ENCODE results near the gene PLBD2.

PLBD2 gene

DNA sequence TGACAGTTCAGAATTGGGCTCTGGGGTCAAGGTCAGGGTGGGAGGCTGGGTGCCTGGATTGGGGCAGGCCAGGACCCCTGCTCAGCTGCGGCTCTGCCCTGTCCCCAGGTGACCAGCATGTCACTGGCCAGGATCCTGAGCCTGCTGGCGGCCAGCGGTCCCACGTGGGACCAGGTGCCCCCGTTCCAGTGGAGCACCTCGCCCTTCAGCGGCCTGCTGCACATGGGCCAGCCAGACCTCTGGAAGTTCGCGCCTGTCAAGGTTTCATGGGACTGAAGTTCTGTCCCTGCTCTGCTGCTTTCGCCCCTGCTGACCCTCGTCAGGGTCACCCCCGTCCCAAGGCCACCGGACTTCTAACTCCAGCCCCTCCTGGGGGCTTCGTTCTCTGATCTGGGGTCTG lies 30.0 kb downstream of the PLBD2 start:
- H3K4me3 ChIP-seq (ENCODE audit: low read depth, low read length): no peak overlapping the region
- ChIA-PET POLR2A (no interaction called here), CTCF (no interaction called here)
- no peak for DNase-seq (ENCODE audit: low read depth, low spot score)
- TF ChIP-seq, protein P1, sequence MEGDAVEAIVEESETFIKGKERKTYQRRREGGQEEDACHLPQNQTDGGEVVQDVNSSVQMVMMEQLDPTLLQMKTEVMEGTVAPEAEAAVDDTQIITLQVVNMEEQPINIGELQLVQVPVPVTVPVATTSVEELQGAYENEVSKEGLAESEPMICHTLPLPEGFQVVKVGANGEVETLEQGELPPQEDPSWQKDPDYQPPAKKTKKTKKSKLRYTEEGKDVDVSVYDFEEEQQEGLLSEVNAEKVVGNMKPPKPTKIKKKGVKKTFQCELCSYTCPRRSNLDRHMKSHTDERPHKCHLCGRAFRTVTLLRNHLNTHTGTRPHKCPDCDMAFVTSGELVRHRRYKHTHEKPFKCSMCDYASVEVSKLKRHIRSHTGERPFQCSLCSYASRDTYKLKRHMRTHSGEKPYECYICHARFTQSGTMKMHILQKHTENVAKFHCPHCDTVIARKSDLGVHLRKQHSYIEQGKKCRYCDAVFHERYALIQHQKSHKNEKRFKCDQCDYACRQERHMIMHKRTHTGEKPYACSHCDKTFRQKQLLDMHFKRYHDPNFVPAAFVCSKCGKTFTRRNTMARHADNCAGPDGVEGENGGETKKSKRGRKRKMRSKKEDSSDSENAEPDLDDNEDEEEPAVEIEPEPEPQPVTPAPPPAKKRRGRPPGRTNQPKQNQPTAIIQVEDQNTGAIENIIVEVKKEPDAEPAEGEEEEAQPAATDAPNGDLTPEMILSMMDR (IDR thresholded peaks at IDR 0.05; ENCODE audit: insufficient read depth, low read length, missing control alignments): no peak

DNA sequence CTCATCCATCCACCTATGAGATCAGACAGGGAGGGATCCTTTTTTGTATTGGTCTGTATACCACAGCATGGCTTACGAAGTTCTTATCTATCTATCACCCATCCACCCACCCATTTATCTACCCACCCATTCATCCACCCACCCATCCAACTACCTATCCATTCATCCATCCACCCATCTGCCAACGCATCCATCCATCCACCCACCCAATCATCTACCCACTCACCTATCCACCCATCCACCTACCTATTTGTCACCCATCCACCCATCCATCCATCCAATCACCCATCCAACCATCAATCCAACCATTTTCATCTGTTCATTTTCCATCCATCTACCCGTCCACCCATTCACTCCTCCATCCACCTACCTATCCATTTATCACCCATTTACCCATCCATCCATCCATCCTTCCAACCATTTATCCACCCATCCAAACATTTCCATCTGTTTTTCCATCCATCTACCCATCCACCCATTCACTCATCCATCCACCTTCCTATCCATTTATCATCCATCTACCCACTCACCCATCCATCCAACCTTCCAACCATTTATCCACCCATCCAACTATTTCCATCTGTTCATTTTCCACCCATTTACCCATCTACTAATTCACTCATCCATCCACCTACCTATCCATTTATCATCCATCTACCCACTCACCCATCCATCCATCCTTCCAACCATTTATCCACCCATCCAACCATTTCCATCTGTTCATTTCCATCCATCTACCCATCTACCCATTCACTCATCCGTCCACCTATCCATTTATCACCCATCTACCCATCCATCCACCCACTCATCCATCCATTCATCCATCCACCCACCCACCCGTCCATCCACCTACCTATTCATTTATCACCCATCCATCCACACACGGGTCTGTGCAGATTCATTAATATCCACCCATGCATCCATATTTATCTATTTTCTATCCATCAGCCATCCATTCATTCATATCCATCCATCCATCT lies 32.0 kb downstream of the PLBD2 start:
- TF ChIP-seq, protein P1 (IDR thresholded peaks at IDR 0.05; ENCODE audit: insufficient read depth, low read length, missing control alignments): no peak
- H3K4me3 ChIP-seq (ENCODE audit: low read depth, low read length): no peak overlapping the region
- ChIA-PET CTCF (no interaction called here), POLR2A (no interaction called here)
- DNase-seq (ENCODE audit: low read depth, low spot score): no peak

DNA sequence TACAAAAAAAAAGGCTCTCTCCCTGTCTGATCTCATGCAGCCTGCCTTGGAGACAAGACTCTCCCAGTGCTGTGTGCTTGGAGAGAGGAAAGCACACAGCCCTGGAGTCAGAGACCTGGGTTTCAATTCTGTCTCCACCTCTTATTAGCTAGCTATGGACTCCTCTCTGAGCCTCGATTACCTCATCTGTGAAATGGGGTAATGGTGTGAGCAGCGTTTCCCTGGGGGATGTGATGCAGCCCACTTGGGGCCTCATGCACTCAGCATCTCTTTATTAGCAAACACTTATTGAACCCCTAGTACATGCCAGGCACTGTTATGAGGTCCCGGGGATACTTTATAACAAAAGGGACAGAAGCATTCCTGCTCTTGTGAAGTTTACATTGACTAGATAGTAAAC lies 32.8 kb downstream of the PLBD2 start:
- TF ChIP-seq, protein P1 (IDR thresholded peaks at IDR 0.05; ENCODE audit: insufficient read depth, low read length, missing control alignments): no peak
- CTCF ChIA-PET: no interaction called here
- DNase-seq (ENCODE audit: low read depth, low spot score): no peak
- no peak overlapping the region for H3K4me3 ChIP-seq (ENCODE audit: low read depth, low read length)
- POLR2A ChIA-PET: no interaction called here

DNA sequence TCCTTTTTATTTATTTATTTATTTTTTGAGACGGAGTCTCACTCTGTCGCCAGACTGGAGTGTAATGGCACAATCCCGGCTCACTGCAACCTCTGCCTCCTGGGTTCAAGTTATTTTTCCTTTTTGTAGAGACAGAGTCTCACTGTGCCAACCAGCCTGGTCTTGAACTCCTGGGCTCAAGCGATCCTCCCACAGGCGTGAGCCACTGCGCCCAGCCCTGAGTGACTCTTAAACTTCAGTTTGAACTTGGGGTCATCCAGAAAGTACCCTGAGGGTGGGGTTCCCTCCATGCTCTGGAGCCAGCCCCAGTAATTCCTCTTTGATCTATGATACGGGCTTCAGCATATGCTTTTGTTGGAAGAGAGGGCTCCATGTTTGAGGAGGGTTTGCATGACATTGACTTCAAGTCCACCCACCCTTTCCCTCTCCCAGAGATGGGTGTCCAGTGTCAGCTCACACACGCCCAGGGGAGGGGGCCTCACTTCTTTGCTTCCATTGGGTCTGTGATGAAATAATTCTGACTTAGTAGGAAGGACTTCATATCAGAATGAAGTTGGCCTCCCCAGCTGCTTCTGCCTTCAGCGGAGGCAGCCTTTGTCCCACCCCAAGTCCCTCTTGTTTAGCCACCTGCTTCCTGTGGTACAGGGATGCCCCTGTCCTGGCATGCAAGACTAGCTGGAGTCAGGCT lies 33.4 kb downstream of the PLBD2 start:
- H3K4me3 ChIP-seq (ENCODE audit: low read depth, low read length): no peak overlapping the region
- TF ChIP-seq, protein P1 (IDR thresholded peaks at IDR 0.05; ENCODE audit: insufficient read depth, low read length, missing control alignments): no peak
- CTCF ChIA-PET: no interaction called here
- POLR2A ChIA-PET: no interaction called here
- no peak for DNase-seq (ENCODE audit: low read depth, low spot score)

DNA sequence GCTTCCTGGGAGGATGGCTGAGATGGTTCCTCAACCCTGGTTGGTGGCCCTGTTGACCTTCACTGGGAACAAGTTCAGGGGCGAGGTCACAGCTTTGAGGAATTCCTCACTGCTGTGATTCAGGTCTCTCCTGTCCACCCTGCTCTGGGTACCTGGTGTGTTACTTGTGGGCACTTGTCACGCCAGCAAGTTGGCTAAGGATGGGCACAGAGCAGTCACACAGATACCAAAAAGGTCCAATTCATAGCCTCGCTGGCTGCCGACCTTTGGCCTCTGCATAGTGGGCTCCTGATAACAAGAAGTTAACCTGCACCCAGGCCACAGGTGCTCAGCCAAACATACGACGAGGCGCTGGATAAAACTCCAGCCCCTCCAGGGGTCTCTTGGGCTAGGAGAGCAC lies 34.1 kb downstream of the PLBD2 start:
- POLR2A ChIA-PET: no interaction called here
- TF ChIP-seq, protein P1 (IDR thresholded peaks at IDR 0.05; ENCODE audit: insufficient read depth, low read length, missing control alignments): no peak
- CTCF ChIA-PET: no interaction called here
- no peak overlapping the region for H3K4me3 ChIP-seq (ENCODE audit: low read depth, low read length)
- no peak for DNase-seq (ENCODE audit: low read depth, low spot score)

DNA sequence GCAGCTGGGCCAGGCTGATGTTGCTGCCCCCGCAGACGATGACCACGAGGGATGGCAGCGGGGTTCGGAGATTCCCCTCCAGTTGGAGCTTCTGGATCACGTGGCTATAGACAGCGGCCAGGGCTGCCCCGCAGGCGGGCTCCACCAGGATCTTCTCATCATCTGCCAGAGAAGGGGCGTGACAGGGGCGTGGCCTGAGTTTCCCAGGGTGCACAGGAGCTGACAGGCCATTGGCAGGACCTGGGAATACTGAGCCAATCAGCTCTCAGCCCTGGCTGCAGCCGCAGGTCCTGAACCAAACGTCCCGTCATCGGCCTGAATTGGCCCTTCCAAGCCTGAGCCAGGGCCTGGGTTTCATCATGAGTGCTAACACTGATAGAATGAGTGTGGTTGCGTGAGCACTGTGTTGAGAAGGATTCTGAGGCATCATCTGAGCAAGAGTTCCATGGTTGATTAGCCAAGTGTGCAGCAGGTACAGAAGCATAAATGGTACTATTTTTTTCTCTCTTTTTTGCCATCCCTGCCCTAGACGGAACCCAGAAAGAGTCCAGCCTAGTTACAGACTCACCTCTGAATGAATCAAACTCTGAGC lies 34.7 kb downstream of the PLBD2 start:
- DNase-seq (ENCODE audit: low read depth, low spot score): no peak
- ChIA-PET POLR2A (no interaction called here), CTCF (no interaction called here)
- no peak overlapping the region for H3K4me3 ChIP-seq (ENCODE audit: low read depth, low read length)
- TF ChIP-seq, protein P1 (IDR thresholded peaks at IDR 0.05; ENCODE audit: insufficient read depth, low read length, missing control alignments): no peak
